Measurements from ENCODE around the gene PTPRN2.
"Not testable (repeated sequence)": the region's sequence is repeated elsewhere in the genome, so short reads cannot be mapped to it uniquely, and the experiment has no call there.

Gene PTPRN2

GRCh38 chr7:158310924-158311666, 276.5 kb downstream of the PTPRN2 start:
- no peak for DNase-seq (ENCODE audit: low read depth in 4 of 4, low spot score in 1 of 4)

DNA sequence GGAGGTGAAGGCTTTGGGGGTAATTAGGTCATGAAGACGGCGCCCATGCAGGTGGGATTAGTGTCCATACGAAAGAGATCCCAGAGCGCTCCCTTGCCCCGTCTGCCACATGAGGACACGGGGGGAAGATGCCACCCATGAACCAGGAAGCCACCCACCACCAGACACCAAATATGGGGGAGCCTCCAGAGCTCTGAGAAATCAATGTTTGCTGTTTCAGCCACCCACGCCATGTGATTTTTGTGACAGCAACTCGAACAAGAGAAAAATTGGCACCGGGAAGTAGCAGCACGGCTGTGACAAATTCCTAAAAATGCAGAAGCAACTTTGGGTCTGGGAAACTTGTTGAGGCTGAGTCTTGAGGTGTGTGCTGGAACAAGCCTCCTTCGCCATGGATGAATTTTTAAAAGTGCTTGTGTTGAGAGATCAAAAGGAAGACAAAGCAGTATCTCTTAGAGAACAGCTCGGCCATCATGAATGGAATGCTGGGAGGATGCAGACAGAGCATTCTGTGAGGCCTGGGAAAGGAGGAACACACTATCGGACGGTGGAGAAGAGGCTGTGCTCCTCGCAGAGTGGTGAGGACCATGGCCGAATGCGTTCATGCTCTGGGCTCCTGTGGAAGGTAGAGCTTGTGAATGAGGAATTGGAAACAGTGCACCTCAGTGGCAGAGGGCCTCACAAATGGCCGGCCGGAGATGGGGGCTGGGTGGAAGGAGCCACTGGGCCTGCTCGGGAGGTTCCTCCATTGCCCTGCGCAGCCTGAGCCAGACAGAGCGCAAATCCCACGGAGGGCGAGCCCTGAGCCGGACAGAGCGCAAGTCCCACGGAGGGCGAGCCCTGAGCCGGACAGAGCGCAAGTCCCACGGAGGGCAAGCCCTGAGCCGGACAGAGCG, 277.5 kb downstream of the PTPRN2 start:
- no peak for DNase-seq (ENCODE audit: low read depth in 4 of 4, low spot score in 1 of 4)

- no peak for DNase-seq (ENCODE audit: low read depth in 4 of 4, low spot score in 1 of 4)
These were observed 279.6 kb downstream of the PTPRN2 start for GRCh38 chr7:158308001-158308400.

GRCh38 chr7:158304072-158304471, 283.6 kb downstream of the PTPRN2 start:
- DNase-seq (ENCODE audit: low read depth in 4 of 4, low spot score in 1 of 4) = not testable (repeated sequence)

DNA sequence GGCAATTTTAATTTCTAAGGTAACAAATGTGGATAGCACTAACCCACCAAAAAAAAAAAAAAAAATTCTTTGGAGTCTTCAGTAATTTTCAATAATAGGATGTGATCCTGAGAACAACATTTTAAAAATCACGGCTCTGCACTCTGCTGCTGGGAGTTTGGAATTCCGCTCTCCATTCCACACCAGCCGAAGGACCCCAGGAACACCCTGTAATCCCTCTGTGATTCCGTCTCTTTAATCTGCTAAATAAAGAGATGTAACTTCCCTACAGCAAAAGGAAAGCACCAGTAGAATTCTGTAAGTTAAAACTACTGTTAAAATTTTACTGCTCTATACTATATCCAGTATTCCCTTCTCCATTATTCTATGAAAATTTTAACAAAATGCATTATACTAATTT, 284.5 kb downstream of the PTPRN2 start:
- no peak for DNase-seq (ENCODE audit: low read depth in 4 of 4, low spot score in 1 of 4)

- DNase-seq (ENCODE audit: low read depth in 4 of 4, low spot score in 1 of 4) = no peak
These were observed 285.2 kb downstream of the PTPRN2 start for GRCh38 chr7:158302274-158303070.

DNA sequence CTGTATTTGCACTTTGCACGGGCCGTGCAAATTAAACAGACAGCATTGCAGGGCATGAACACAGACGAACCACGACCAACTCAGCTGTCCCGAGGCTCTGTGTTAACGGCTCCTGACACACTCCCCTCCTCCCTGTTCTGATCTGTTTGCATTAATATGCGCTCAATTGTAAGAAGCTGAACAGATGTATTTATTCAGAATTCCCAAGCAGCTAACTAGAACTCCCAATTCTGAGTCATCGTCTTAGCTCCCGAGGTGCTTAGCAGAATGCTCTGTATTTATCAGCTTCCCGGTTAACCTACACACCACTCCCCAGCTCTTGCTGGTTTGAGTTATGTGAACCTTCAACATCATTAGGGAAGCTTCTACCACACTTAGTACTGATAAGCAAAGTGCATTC, 286.4 kb downstream of the PTPRN2 start:
- DNase-seq (ENCODE audit: low read depth in 4 of 4, low spot score in 1 of 4) = no peak

- DNase-seq (ENCODE audit: low read depth in 4 of 4, low spot score in 1 of 4) = no peak
These were observed 287.2 kb downstream of the PTPRN2 start for GRCh38 chr7:158300427-158300826.

- DNase-seq (ENCODE audit: low read depth in 4 of 4, low spot score in 1 of 4) = no peak
These were observed 288.0 kb downstream of the PTPRN2 start for GRCh38 chr7:158299607-158300006.

DNA sequence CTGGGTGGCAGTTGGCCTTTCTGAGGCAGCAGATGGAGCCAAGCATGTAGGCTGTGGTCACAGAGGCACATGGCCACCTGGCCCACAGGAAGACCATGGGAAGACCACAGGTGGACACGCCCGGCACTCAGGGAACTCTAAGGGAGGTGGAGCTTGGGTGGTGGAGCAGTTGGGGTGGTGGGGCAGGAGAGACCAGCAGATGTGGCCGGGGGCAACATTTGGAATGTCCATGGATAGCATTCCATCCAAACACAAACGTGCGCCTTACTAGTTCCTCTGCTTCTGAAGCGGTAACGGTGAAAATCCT, 290.9 kb downstream of the PTPRN2 start:
- no peak for DNase-seq (ENCODE audit: low read depth in 4 of 4, low spot score in 1 of 4)

DNA sequence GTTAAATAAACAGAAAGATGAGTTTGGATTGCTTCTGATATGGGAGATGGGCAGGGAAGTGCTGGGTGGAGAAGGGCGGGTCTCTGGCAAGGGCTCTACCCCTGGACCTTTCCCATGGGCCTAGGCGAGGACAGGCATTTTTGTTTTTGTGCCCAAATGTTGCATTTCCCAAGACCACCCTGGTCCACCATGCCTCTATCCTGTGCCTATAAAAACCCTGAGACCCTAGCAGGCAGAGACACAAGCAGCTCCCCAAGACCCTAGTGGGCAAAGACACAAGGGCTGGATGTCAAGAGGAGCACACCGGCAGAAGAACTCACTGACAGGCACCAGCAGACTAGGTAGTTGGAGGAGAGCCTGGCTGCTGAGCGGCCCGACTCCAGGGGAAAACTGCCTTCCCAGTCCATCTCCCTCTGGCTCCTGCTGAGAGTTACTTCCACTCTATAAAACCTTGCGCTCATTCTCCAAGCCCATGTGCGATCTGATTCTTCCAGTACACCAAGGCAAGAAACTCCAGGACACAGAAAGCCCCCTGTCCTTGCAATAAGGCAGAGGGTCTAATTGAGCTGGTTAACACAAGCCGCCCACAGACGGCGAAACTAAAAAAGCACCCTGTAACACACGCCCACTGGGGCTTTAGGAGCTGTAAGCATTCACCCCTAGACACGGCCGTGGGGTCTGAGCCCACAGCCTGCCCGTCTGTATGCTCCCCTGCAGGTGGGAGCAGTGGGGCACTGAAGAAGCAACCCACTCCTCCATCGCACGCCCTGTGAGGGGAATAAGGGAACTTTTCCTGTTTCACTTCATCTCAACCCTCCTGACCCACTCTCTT, 291.4 kb downstream of the PTPRN2 start:
- DNase-seq (ENCODE audit: low read depth in 4 of 4, low spot score in 1 of 4) = no peak

DNA sequence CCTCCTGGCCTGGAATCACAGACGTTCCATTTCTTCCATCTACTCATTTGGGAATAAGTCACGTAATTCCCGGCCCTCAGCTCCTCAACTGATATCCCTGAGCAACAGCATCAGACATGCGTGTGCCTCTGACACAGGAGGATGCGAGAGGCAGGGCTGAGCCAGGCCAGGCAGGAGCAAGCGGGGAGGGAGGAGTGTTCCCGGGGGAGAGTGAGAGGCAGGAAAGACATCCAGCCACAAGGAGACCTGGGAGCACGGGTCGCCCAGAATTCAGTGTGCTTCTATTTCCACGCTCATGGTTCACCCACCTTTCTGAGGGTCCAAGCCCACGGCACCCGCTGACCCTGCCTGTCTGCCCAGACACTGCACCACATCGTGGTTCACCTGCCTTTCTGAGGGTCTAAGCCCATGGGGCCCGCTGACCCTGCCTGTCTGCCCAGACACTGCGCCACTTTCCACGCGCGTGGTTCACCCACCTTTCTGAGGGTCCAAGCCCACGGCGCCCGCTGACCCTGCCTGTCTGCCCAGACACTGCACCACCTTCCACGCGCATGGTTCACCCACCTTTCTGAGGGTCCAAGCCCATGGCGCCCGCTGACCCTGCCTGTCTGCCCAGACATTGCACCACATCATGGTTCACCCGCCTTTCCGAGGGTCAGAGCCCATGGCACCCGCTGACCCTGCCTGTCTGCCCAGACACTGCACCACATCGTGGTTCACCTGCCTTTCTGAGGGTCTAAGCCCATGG, 293.0 kb downstream of the PTPRN2 start:
- not testable (repeated sequence) for DNase-seq (ENCODE audit: low read depth in 4 of 4, low spot score in 1 of 4)

- no peak for DNase-seq (ENCODE audit: low read depth in 4 of 4, low spot score in 1 of 4)
These were observed 294.7 kb downstream of the PTPRN2 start for GRCh38 chr7:158292948-158293347.

DNA sequence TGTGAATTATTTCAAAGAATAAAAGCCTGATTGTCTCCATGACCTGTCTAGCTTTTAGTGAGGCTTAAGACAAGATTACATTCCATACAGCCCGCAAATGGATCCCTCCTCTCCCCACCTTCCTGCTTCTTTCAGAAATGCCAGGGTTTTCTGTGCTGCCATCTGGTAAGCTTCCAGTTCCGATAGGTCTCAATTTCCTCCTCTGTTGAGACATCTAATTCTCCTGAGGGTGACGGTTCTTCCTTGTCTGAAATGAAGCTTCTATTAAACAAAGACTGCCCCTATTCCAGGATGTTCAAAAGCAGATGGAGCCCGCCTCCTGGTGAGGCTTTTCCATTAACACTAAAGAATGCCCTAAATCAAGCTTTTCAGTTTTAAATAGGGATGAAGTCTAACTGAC, 295.6 kb downstream of the PTPRN2 start:
- no peak for DNase-seq (ENCODE audit: low read depth in 4 of 4, low spot score in 1 of 4)

DNA sequence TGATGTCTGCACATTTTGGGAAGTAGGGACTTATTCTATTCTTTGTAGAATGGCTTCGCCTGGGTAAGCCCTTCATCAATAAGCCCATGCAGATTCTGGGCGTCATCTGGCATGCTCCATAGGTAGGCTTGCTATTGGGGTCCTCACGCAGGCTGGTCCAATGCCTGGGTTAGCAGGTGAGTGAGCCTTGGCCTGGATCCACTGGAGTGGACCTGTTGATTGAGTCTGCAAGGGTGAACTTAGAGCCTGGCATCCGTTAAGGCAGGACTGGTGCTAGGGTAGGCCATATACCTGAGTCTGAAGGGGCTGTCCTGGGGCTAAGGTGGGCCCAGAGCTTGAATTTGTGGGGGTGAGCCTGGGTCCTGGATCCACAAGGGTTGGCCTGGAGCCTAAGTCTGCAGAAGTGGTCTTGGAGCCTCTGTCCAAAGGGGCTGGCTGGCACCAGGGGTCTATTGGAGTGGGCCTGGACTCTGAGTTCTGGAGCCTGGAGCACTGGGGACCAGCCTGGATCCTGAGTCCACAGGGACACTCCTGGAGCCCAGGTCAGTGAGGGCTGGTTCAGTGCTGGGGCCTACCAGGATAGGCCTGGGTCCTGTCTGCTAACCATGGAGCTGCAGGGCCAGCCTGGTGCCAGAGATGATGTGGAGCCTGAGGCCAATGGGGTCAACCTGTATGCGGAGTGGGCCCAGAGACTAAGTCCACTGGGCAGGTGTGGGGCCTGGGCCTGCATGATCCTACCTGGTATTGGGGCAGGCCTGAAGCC, 297.7 kb downstream of the PTPRN2 start:
- DNase-seq (ENCODE audit: low read depth in 4 of 4, low spot score in 1 of 4) = no peak

DNA sequence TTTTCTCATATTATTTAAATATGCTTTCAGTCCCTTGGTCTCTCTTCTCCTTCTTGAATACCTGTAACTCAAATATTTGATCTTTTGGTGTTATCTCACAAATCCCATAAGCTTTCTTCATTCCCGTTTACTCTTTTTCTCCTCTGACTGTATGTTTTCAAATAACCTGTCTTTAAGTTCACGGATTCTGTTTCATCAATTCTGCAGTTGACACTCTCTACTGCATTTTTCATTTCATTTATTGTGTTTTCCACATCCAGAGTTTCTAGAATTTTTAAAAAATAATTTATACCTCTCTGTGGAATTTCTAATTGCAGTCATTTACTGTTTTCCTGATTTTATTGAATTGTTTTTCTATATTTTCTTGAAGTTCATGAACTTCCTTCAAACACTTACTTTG, 298.4 kb downstream of the PTPRN2 start:
- no peak for DNase-seq (ENCODE audit: low read depth in 4 of 4, low spot score in 1 of 4)

- DNase-seq (ENCODE audit: low read depth in 4 of 4, low spot score in 1 of 4) = no peak
These were observed 301.4 kb downstream of the PTPRN2 start for GRCh38 chr7:158286210-158286609.

DNA sequence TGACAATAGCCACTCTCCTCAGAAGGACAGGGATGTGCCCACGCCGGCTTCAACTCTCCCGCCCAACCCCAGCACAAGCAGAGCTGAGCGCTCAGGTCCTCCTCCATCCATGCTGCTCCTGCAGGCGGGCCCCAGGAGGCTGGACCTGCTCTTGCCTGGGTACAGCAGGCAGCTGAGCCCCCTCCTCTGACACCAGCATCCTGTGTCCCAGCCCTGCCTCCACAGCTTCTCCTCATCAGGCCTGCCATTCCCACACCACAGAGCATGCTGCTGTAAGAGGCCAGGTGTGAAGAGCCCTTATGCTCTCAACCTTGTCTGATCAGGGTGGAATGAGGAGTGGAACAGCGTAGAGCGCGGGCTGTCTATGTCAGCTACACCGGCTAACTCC, 302.2 kb downstream of the PTPRN2 start:
- DNase-seq (ENCODE audit: low read depth in 4 of 4, low spot score in 1 of 4) = no peak

GRCh38 chr7:158284617-158285382, 302.8 kb downstream of the PTPRN2 start:
- DNase-seq (ENCODE audit: low read depth in 4 of 4, low spot score in 1 of 4) = no peak
